Small intestine (tissue), 7 donors: ENCODE data around the gene OSBP2. TPM values are rescaled to one million over a fixed set of nuclear protein-coding genes. Genes with fewer than 3 reads are reported as not detected.

Experiments
- DNase-seq, 2 donors: peaks; one replicate each; pipeline versions ENCODE4 v3.0.0 to v3.0.0-alpha.2; 2013
- FAIRE-seq: peaks from 2 replicates; lab custom pipeline; 2012; peaks lifted over from hg19 to GRCh38; lab: Jason Lieb, UNC
- H3K27ac ChIP-seq, 3 donors: one replicate each; pipeline ENCODE4 v1.5.1; 2013; ENCODE audit warnings: low read length in 2 of 3, mild to moderate bottlenecking in 2 of 3, control low read depth in 1 of 3, inconsistent platforms in 1 of 3, low read depth in 1 of 3, moderate library complexity in 1 of 3
- H3K27me3 ChIP-seq, 3 donors: one replicate each; pipeline ENCODE4 v1.6.1; 2013; ENCODE audit warnings: low read length in 3 of 3, inconsistent platforms in 1 of 3; ENCODE audit not compliant: control insufficient read depth in 3 of 3, insufficient read depth in 3 of 3
- H3K36me3 ChIP-seq, 3 donors: one replicate each; pipeline ENCODE4 v1.6.1; 2013; ENCODE audit warnings: low read length in 3 of 3, inconsistent platforms in 1 of 3, low read depth in 1 of 3, mild to moderate bottlenecking in 1 of 3, moderate library complexity in 1 of 3; ENCODE audit not compliant: control insufficient read depth in 3 of 3, insufficient read depth in 2 of 3
- H3K4me1 ChIP-seq, 3 donors: one replicate each; pipeline ENCODE4 v1.6.1; 2013; ENCODE audit warnings: low read length in 2 of 3, inconsistent platforms in 1 of 3, low read depth in 1 of 3, mild to moderate bottlenecking in 1 of 3, moderate library complexity in 1 of 3; ENCODE audit not compliant: control insufficient read depth in 3 of 3, insufficient read depth in 2 of 3
- H3K4me3 ChIP-seq, 3 donors: one replicate each; pipeline ENCODE4 v1.5.1; 2013; ENCODE audit warnings: low read length in 3 of 3, control low read depth in 1 of 3, inconsistent platforms in 1 of 3, low read depth in 1 of 3, mild to moderate bottlenecking in 1 of 3, moderate library complexity in 1 of 3
- H3K9me3 ChIP-seq, 2 donors: one replicate each; pipeline ENCODE4 v1.6.1; 2013; ENCODE audit warnings: low read depth in 1 of 2, low read length in 1 of 2; ENCODE audit not compliant: control insufficient read depth in 2 of 2, insufficient read depth in 1 of 2
- WGBS, 3 donors: extraction: QIAGEN DNeasy Blood & Tissue Kit; methylation state at CpG; one replicate each; pipeline ENCODE4 v1.1.7; 2013; 5-methylcytosine and 5-hydroxymethylcytosine counted together
- polyA plus RNA-seq, 4 donors: library from polyadenylated mRNA; stranded (reverse) in 3 of 4; unstranded in 1 of 4; fragments of 200-250 nt in 3 of 4; fragments of 120-200 nt in 1 of 4; gene quantifications; one replicate each; pipeline versions ENCODE4 v1.2.1 to v1.2.3, GENCODE V29; 2013
- donor health status: healthy with polysubstance abuse.
- donor health status: control.
- donor health status: control.
- donor health status: Bipolar disorder and iron deficiency.
- donor health status: healthy.

The OSBP2 gene
- polyA plus RNA-seq, 4 donors: 1.3 to 99.3 (median 1.8) TPM

DNA sequence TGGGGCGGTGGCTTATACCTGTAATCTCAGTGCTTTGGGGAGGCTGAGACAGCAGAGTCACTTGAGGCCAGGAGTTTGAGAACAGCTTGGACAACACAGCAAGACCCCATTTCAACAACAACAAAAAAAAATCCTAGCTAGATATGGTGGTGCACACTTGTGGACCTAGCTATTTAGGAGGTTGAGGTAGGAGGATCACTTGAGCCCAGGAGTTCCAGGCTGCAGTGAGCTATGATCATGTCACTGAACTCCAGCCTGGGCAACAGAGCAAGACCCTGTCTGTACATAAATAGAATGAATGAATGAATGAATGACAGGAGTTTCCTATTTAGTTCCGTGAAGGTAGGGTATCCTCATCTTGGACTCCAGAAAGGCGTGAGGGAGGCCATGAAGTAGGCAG lies 107.0 kb downstream of the OSBP2 start:
- H3K36me3 ChIP-seq: no peaks in the 10 kb centered on the region
- WGBS, 3 donors: 71 to 78% (median 76%) methylated on average over 3 of the region's 3 CpGs
- FAIRE-seq (no peak), DNase-seq (no peak)
- H3K27ac ChIP-seq: no peak overlapping the region
- H3K9me3 ChIP-seq: no peaks in the 10 kb centered on the region
- H3K27me3 ChIP-seq: peaks cover 0 to 38% (median 9%) of the 10 kb centered on the region in 3 donors
- H3K4me3 ChIP-seq: no peak overlapping the region
- peaks cover 0 to 12% (median 0%) of the 10 kb centered on the region in 3 donors for H3K4me1 ChIP-seq

DNA sequence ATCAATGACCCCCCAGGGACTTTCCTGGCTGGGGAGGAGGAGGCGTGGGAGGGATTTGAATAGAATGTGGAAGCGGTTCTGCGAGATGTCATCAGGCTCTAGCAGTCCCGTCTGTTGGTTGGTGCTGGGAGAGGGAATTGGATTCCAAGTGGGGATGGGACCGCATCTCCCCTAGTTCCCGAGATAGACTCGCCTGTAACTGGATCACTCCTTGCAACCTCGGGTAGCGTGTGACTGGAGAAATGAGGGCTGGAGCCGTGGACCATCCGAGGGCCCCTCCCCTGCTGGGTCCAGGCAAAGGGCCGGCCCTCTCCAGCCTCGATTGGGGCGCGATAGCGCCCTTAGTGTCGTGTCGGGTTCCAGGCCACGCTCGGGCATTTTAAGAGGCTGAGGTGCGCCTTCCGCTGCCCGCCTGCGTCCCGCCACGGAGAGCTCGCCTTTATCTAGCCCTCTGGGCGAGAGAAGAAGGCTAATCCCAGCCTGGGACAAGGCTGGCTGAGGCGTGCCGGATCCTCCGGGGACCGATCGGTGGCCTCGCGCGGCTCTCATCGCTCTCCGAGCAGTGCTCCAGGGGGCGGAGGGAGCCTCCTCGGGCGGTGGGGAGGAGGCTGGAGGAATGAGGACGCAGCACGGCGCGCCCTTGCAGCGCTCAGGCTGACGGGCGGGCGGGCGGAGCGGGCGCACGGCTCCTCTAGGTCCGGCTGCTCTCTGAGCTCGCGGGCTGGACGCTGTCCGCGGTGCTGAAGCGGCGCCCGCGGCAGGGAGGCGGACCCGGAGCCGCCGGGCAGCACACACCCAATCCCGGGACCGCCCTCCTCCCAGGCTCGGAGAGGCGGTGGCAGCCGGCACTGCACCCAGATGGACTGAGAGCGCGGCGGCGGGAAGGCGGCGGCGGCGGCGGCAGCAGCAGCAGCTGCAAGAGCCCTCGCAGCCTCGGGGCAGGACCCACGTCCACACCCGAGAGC lies 107.8 kb downstream of the OSBP2 start:
- FAIRE-seq: no peak
- H3K4me1 ChIP-seq: peaks cover 0 to 12% (median 0%) of the 10 kb centered on the region in 3 donors
- H3K4me3 ChIP-seq: no peak overlapping the region
- no peak overlapping the region for H3K27ac ChIP-seq
- peaks cover 0 to 42% (median 12%) of the 10 kb centered on the region in 3 donors for H3K27me3 ChIP-seq
- H3K9me3 ChIP-seq: no peaks in the 10 kb centered on the region
- WGBS, 3 donors: 3 to 6% (median 3%) methylated on average over 63 to 85 of the region's 85 CpGs
- no peaks in the 10 kb centered on the region for H3K36me3 ChIP-seq
- peak; percentile 88 to 98 for DNase-seq

DNA sequence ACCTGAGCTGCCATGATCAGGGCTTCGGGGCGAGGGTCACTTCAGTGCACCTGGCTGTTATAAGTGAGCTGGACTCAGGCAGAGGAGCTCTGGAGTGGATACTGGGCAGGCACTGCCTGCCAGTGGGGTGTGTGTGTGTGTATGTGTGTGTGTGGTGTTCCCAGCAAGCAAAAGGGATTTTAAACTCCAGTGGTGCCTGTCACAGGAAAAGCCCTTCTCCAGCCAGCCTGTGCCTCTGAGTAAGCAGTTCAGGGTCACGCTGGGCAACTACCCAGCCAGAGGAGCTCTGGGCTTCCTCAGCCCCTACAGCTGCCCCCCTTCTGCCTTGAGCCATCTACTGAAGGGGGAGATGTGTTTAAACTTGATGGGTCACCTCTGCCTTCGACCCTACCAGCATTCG lies 109.0 kb downstream of the OSBP2 start:
- no peak for DNase-seq
- no peak for FAIRE-seq
- WGBS, 3 donors: 59 to 78% (median 68%) methylated on average over 5 of the region's 5 CpGs
- H3K27me3 ChIP-seq: peaks cover 0 to 42% (median 12%) of the 10 kb centered on the region in 3 donors
- no peaks in the 10 kb centered on the region for H3K9me3 ChIP-seq
- H3K36me3 ChIP-seq: no peaks in the 10 kb centered on the region
- H3K4me3 ChIP-seq: no peak overlapping the region
- peaks cover 0 to 12% (median 0%) of the 10 kb centered on the region in 3 donors for H3K4me1 ChIP-seq
- H3K27ac ChIP-seq: no peak overlapping the region

DNA sequence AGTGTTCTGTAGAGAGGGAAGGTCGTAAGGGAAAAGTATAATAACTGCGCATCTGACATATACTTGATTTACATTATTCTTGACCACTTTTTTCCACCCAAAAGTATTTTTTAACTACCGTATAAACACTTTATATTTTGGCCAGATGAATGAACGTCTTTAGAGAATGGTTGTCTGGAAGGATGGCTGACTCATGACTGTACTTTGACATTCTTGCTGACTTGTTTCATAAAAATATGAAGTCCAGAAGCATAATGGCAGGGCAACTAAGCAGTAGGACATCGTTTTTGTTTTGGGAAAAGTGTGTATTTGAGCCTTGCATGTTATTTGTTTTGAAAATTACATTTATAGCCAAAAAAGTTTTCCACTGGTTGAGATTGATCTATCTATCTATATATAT lies 110.0 kb downstream of the OSBP2 start:
- DNase-seq (no peak), FAIRE-seq (no peak)
- no peak overlapping the region for H3K4me3 ChIP-seq
- 71 to 80% (median 76%) methylated on average over 5 of the region's 5 CpGs for WGBS, 3 donors
- H3K27ac ChIP-seq: no peak overlapping the region
- no peaks in the 10 kb centered on the region for H3K36me3 ChIP-seq
- peaks cover 0 to 12% (median 0%) of the 10 kb centered on the region in 3 donors for H3K4me1 ChIP-seq
- H3K27me3 ChIP-seq: peaks cover 0 to 42% (median 9%) of the 10 kb centered on the region in 3 donors
- no peaks in the 10 kb centered on the region for H3K9me3 ChIP-seq

GRCh38 chr22:30806391-30806861 lies 111.8 kb downstream of the OSBP2 start:
- no peak overlapping the region for H3K27ac ChIP-seq
- H3K9me3 ChIP-seq: no peaks in the 10 kb centered on the region
- peaks cover 0 to 12% (median 0%) of the 10 kb centered on the region in 3 donors for H3K4me1 ChIP-seq
- FAIRE-seq (no peak), DNase-seq (no peak)
- peaks cover 0 to 33% (median 8%) of the 10 kb centered on the region in 3 donors for H3K27me3 ChIP-seq
- 61 to 88% (median 77%) methylated on average over 3 of the region's 3 CpGs for WGBS, 3 donors
- no peak overlapping the region for H3K4me3 ChIP-seq
- H3K36me3 ChIP-seq: no peaks in the 10 kb centered on the region

GRCh38 chr22:30809086-30809485 lies 114.4 kb downstream of the OSBP2 start:
- Histone ChIP-seq H3K27ac (no peak overlapping the region), H3K4me1 (no peaks in the 10 kb centered on the region), H3K9me3 (no peaks in the 10 kb centered on the region), H3K4me3 (no peak overlapping the region), H3K36me3 (no peaks in the 10 kb centered on the region), H3K27me3 (peaks cover 0 to 12% (median 5%) of the 10 kb centered on the region in 3 donors)
- DNase-seq (no peak), FAIRE-seq (no peak)
- WGBS, 3 donors: 92 to 97% (median 96%) methylated on average over 4 of the region's 4 CpGs

DNA sequence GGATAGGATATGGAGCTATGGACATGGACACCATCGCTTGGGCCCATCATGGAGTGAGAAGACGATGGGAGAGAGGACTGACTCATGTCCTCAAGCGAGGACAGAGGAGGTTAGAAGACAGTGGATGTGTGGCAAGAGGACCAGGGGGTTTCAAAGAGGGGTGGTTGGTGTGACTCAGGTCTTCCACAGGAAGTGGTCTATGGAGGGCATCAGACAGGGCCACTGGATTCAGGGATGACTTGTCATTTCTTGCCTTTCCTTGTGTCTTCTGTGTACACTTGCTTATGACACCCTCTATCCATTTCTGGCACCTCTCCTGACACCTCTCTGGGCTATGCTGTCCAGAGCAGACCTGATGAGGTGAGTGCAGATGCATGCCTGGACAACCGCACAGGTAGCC lies 115.4 kb downstream of the OSBP2 start:
- Histone ChIP-seq H3K27ac (no peak overlapping the region), H3K9me3 (no peaks in the 10 kb centered on the region), H3K4me1 (no peaks in the 10 kb centered on the region), H3K36me3 (no peaks in the 10 kb centered on the region), H3K4me3 (no peak overlapping the region), H3K27me3 (peaks cover 0 to 11% (median 3%) of the 10 kb centered on the region in 3 donors)
- WGBS, 3 donors: 83 to 92% (median 86%) methylated on average over 4 of the region's 4 CpGs
- no peak for FAIRE-seq
- DNase-seq: no peak

DNA sequence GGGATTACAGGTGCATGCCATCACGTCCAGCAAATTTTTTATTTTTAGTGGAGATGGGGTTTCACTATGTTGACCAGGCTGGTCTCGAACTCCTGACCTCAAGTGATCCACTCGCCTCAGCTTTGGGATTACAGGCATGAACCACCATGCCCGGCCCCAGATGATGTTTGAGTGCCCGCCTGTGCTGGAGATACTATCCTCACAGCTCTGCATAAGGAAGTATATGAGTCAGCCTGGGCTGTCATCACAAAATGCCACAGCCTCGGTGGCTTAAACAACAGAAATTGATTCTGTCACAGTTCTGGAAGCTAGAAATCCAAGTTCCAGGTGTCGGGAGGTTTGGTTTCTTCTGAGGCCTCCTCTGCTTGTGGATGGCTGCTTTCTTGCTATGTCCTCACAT lies 119.3 kb downstream of the OSBP2 start:
- WGBS, 3 donors: 83 to 88% (median 85%) methylated on average over 7 of the region's 7 CpGs
- Histone ChIP-seq H3K27me3 (no peaks in the 10 kb centered on the region), H3K4me3 (no peak overlapping the region), H3K27ac (no peak overlapping the region), H3K9me3 (no peaks in the 10 kb centered on the region), H3K36me3 (no peaks in the 10 kb centered on the region), H3K4me1 (no peaks in the 10 kb centered on the region)
- no peak for FAIRE-seq
- no peak for DNase-seq
